Measurements from ENCODE around the gene LSS. TPM values are rescaled to one million over a fixed set of nuclear protein-coding genes. Genes with fewer than 3 reads are reported as not detected.

The LSS gene
- total RNA-seq: 100 to 1,000 TPM in 1 of 2 donors, 10 to 100 TPM in 1; 80.7 to 184 TPM
- polyA plus RNA-seq (ENCODE audit: insufficient read length in 6 of 6): 10 to 100 TPM; 34.9 to 62.6 (median 45.4) TPM
- long read RNA-seq, donor 1, full-length matches to known transcripts: 10 of 10 reads
- long read RNA-seq, donor 1, partial matches to known transcripts: 0 of 10 reads
- long read RNA-seq, donor 1, other reads (novel, unspliced or antisense): 0 of 10 reads
- long read RNA-seq, donor 2, full-length matches to known transcripts: 4 of 11 reads
- long read RNA-seq, donor 2, partial matches to known transcripts: 7 of 11 reads
- long read RNA-seq, donor 2, other reads (novel, unspliced or antisense): 0 of 11 reads
- long read RNA-seq, donor 3: 0 reads
- long read RNA-seq, donor 4, full-length matches to known transcripts: 2 of 8 reads
- long read RNA-seq, donor 4, partial matches to known transcripts: 0 of 8 reads
- long read RNA-seq, donor 4, other reads (novel, unspliced or antisense): 6 of 8 reads
- long read RNA-seq, donor 5, full-length matches to known transcripts: 6 of 6 reads
- long read RNA-seq, donor 5, partial matches to known transcripts: 0 of 6 reads
- long read RNA-seq, donor 5, other reads (novel, unspliced or antisense): 0 of 6 reads
- long read RNA-seq, donor 6, full-length matches to known transcripts: 6 of 6 reads
- long read RNA-seq, donor 6, partial matches to known transcripts: 0 of 6 reads
- long read RNA-seq, donor 6, other reads (novel, unspliced or antisense): 0 of 6 reads
- long read RNA-seq, donor 7, full-length matches to known transcripts: 7 of 7 reads
- long read RNA-seq, donor 7, partial matches to known transcripts: 0 of 7 reads
- long read RNA-seq, donor 7, other reads (novel, unspliced or antisense): 0 of 7 reads
- long read RNA-seq, donor 8, full-length matches to known transcripts: 6 of 6 reads
- long read RNA-seq, donor 8, partial matches to known transcripts: 0 of 6 reads
- long read RNA-seq, donor 8, other reads (novel, unspliced or antisense): 0 of 6 reads
- long read RNA-seq, donor 9: 0 reads
- long read RNA-seq, donor 10, partial matches to known transcripts: 1 of 11 reads
- long read RNA-seq, donor 10, other reads (novel, unspliced or antisense): 10 of 11 reads
- long read RNA-seq, donor 11, full-length matches to known transcripts: 21 of 54 reads
- long read RNA-seq, donor 11, partial matches to known transcripts: 33 of 54 reads
- long read RNA-seq, donor 11, other reads (novel, unspliced or antisense): 0 of 54 reads
- long read RNA-seq, donor 12, full-length matches to known transcripts: 5 of 5 reads
- long read RNA-seq, donor 12, partial matches to known transcripts: 0 of 5 reads
- long read RNA-seq, donor 12, other reads (novel, unspliced or antisense): 0 of 5 reads

GRCh38 chr21:46228345-46229051, at the start of gene LSS:
Gene LSS (minus strand): TSS chr21:46228774. CDS start chr21:46228745, 29 bp downstream.
- Histone ChIP-seq H3K4me1 (peaks cover 12 to 52% of the 10 kb centered on the region in 2 donors), H3K9me3 (no peaks in the 10 kb centered on the region), H3K27ac (peak within 1 kb of the TSS; percentile 65 to 83), H3K4me3 (peak within 1 kb of the TSS; percentile 97 to 98), H3K27me3 (no peaks in the 10 kb centered on the region), H3K36me3 (peaks cover 0 to 12% of the 10 kb centered on the region in 2 donors)
- no peak for TF ChIP-seq CTCF (IDR thresholded peaks at IDR 0.05)
- ATAC-seq (peak; percentile 93), DNase-seq (peak; percentile 91 to 100 (median 98))
- intact Hi-C loops (cut with DNase I): no loop called here

- TF ChIP-seq CTCF (IDR thresholded peaks at IDR 0.05): no peak
- no peak for ATAC-seq
- Histone ChIP-seq H3K4me1 (no peaks in the 10 kb centered on the region), H3K27me3 (no peaks in the 10 kb centered on the region), H3K36me3 (peaks cover 0 to 100% of the 10 kb centered on the region in 2 donors), H3K27ac (no peak overlapping the region), H3K4me3 (no peak overlapping the region), H3K9me3 (no peaks in the 10 kb centered on the region)
- intact Hi-C loops (cut with DNase I): no loop called here
- DNase-seq: no peak
These were observed 46.3 kb upstream of the LSS start for GRCh38 chr21:46274797-46275390.

GRCh38 chr21:46273341-46273740, 44.8 kb upstream of the LSS start:
- Histone ChIP-seq H3K4me3 (no peak overlapping the region), H3K27me3 (no peaks in the 10 kb centered on the region), H3K36me3 (peaks cover 0 to 100% of the 10 kb centered on the region in 2 donors), H3K4me1 (no peaks in the 10 kb centered on the region), H3K9me3 (no peaks in the 10 kb centered on the region), H3K27ac (no peak overlapping the region)
- intact Hi-C loops (cut with DNase I): no loop called here
- DNase-seq (no peak), ATAC-seq (no peak)
- TF ChIP-seq CTCF (IDR thresholded peaks at IDR 0.05): no peak

GRCh38 chr21:46269466-46269865, 40.9 kb upstream of the LSS start:
- Histone ChIP-seq H3K36me3 (peaks cover 0 to 100% of the 10 kb centered on the region in 2 donors), H3K4me3 (no peak overlapping the region), H3K9me3 (no peaks in the 10 kb centered on the region), H3K4me1 (no peaks in the 10 kb centered on the region), H3K27me3 (no peaks in the 10 kb centered on the region), H3K27ac (no peak overlapping the region)
- TF ChIP-seq CTCF (IDR thresholded peaks at IDR 0.05): no peak
- no peak for DNase-seq
- no peak for ATAC-seq
- intact Hi-C loops (cut with DNase I): no loop called here

Data from left lung (tissue), 14 donors.